GM18519 (cell line): ENCODE measurements around the gene ZNF561.
"Not testable (repeated sequence)": the region's sequence is repeated elsewhere in the genome, so short reads cannot be mapped to it uniquely, and the experiment has no call there.

Experiments used
- ATAC-seq: cut with Tn5 transposase; IDR thresholded peaks from one replicate; pipeline ENCODE4 v1.9.1; 2021; ENCODE audit warnings: mild to moderate bottlenecking, moderate library complexity; ENCODE audit not compliant: unreplicated experiment, low FRiP score

ZNF561 gene

DNA sequence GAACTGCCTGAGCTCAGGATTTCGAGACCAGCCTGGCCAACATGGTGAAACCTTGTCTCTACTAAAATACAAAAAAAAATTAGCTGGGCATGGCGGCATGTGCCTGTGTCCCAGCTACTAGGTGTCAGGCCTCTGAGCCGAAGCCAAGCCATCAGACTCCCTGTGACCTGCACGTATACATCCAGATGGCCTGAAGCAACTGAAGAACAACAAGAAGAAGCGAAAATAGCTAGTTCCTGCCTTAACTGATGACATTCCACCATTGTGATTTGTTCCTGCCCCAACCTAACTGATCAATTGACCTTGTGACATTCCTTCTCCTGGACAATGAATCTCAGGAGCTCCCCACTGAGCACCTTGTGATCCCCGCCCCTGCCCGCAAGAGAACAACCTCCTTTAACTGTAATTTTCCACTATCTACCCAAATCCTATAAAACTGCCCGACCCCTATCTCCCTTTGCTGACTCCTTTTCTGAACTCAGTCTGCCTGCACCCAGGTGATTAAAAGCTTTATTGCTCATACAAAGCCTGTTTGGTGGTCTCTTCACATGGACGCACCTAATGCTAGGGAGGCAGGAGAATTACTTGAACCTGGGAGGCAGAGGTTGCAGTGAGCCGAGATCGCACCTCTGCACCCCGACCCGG lies 38.8 kb downstream of the ZNF561 start:
- ATAC-seq, result not testable (repeated sequence)

DNA sequence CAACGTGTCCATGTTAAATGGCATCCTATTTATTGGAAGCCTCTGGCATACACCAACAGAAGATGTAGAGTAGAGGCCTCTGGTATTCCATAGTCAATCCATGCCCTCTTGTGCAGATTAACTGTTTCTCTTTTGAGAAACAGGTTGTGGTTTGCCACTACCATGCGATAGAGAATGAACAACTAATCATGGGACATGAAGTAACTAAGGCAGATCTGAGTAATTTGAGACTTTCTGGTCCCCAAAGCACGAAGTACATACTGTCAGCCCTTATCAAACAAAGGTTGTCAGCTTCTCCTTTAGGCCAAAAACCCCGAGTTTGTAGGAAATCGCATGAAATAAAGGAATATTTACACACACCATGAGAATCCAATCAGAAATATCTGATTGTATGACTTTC lies 40.3 kb downstream of the ZNF561 start:
- ATAC-seq, result no peak

DNA sequence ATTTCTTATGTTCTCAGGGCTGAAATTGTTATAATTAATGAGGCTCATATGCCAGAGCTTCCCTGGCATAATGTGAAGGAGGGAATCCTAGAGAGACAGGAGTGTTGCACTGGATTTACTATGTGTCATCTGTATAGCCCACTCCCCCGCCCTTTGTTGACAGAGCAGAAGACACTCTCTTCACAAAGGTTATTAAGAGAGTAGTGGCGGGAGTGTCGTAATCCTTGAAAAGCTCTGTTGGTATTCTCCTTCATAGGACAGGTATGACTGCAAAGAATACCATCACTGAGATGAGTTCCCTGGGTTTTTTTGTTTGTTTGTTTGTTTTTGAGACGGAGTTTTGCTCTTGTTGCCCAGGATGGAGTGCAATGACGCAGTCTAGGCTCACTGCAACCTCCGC lies 50.8 kb downstream of the ZNF561 start:
- no peak for ATAC-seq

DNA sequence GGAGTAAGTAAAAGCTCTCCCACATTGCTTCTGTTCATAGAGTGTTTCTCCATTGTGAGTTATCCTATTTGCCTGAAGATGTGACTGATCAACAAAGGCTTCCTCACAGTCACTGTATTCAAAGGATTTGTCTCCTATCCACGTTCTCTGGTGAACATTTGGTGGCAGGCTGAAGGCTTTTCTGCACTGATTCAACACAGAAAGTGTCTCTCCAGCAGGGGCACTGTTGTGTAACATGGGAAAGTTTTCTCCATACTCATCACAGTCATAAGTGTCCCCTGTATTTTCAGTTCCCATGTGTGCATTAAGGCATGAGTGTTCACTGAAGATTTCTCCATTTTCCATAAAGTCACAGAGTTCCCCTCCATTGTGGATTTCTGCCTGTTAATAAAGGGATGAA lies 54.3 kb downstream of the ZNF561 start:
- no peak for ATAC-seq

GRCh38 chr19:9565900-9566705 lies 54.9 kb downstream of the ZNF561 start:
- ATAC-seq, result no peak
